ENCODE results near the gene UTP18. TPM values are rescaled to one million over a fixed set of nuclear protein-coding genes. Genes with fewer than 3 reads are reported as not detected.
"Not testable (repeated sequence)": the region's sequence is repeated elsewhere in the genome, so short reads cannot be mapped to it uniquely, and the experiment has no call there.

UTP18 gene
- total RNA-seq, 1 donor from 2014 or later = 15.9 TPM

DNA sequence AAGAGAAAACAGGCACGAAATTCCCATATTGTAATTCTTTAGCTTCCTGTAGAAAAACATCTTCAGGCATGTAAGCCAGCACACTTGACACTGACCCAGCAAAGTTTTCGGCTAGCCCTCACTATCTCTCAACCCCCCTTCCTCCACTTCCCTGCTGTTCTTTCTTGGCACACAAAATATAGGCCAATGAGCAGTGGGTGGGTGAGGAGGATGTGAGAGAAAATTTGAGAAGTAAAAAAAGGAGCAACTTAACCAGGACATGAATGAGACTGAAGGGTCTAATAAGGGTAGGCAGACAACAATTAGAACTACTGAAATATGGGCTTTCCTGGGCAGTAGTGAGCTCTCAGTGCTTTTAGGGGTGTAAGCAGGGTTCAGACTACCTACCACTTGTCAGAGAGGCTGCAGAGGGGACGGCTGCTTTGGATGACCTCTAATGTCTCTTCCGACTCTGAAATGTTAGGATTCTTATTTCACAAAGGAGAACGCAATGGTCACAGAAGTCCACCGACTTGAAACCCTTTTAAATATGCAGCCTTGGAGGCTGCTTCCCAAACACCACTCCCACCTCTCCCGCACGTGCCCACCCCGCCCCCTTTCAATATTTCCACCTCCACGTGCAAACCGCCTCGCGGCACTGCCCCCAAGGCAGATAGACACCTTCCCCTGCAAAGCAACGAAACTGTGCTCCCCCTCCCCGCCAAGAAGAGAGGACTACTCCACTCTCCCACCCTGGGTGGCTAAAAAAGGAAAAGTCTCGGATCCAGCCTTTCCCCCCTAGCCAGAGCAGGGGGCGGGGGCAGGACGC is 1.4 kb upstream of the UTP18 start:
- peak; percentile 39 for DNase-seq (ENCODE audit: low spot score)

DNA sequence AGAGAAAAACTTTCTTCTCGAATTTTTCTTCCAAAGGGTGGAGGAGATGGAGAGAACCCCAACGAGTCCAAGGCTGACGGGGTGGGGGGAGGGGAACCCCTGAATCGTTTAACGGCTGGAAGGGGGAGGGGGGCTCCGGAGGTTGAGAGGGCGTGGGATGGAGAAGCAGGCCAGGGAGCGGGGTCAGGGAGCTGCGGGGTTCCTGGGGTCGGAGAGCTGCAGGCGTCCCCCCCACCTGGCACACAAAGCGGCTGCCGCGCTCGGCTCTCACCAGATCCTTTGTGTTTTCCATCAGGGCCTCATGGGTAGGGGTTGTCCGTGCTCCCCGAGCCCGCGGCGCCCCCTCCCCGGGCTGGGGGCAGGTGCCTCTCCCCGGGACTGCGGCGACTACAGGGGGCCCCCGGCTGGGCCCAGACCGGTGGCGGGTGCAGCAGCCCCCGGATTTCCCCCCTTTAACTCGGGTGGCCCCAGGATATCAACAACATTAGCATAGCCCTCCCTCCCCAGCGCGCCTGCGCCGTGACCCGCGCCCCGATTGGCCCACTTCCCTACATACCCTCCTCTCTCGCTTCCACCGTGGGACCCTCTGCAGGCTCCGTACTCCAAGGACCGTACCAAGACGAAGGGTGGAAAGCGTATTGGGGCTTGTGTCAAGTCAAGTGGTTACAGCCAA is 646 bp upstream of the UTP18 start, which contains the start of gene MBTD1:
Gene MBTD1 (minus strand): TSS at position 486 of the 673 bp plus-strand sequence. CDS start 34,888 bp downstream, outside the sequence.
- DNase-seq (ENCODE audit: low spot score) = peak; percentile 99

GRCh38 chr17:51261024-51261963 is 948 bp downstream of the UTP18 start:
- DNase-seq (ENCODE audit: low spot score) = peak; percentile 20

GRCh38 chr17:51263006-51263405 is 2.7 kb downstream of the UTP18 start:
- no peak for DNase-seq (ENCODE audit: low spot score)

DNA sequence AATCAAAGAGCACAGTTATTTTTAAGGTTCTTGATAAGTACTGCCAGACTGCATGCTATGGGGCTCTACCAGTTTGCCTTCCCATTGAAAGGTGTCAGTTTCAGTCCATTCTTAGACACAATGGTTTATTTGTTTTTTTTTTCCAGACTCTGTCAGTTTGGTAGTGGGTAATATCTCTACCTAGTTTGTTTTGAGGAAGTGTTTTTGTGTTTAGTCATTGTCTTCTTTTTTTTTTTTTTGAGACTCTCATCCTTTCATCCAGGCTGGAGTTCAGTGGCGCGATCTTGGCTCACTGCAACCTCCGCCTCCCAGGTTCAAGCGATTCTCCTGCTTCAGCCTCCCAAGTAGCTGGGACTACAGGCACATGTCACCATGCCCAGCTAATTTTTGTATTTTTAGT is 4.1 kb downstream of the UTP18 start:
- DNase-seq (ENCODE audit: low spot score) = not testable (repeated sequence)

GRCh38 chr17:51269991-51270390 is 9.6 kb downstream of the UTP18 start:
- no peak for DNase-seq (ENCODE audit: low spot score)

GRCh38 chr17:51270636-51271035 is 10.3 kb downstream of the UTP18 start:
- DNase-seq (ENCODE audit: low spot score) = no peak

- no peak for DNase-seq (ENCODE audit: low spot score)
Observed at GRCh38 chr17:51272812-51273211, 12.5 kb downstream of the UTP18 start.

DNA sequence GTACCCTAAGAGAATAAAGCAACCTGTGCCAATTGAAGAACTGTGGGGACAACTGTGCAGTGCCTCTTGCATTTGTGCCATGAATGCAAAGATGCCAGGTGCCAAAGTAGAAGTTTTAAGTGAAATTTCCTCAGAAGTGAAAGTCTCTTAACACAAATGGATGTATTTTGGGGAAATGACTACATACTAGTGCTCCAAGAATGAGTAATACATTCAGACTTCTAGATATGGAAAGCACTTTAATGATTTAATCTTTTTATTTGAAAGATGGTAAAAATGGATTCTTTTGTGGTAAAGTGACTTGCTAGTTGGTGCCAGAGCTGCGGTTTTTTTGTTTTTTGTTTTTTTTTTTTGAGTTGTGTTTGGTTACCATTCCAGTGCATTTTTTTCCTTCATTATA is 15.0 kb downstream of the UTP18 start:
- DNase-seq (ENCODE audit: low spot score) = no peak

GRCh38 chr17:51279183-51279582 is 18.8 kb downstream of the UTP18 start:
- no peak for DNase-seq (ENCODE audit: low spot score)

DNA sequence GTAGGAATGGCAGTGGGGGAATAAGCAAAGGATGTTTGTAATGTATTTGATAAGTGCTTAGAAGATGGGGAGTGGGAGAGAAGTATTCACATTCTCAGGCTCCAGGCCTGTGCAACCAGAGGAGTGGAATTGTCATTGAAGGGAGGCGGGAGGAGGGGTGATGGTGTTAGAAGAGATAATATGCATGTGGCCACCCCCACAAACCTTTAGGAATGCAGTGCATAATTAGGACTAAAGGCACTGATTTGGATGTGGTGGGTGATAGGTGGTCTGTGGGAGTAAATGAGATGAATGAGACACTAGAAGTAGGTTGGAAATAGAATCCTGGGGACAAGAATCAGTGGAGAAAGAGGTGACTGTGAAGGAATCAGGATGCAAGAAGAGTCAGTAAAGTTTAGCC is 27.1 kb downstream of the UTP18 start:
- DNase-seq (ENCODE audit: low spot score) = no peak

DNA sequence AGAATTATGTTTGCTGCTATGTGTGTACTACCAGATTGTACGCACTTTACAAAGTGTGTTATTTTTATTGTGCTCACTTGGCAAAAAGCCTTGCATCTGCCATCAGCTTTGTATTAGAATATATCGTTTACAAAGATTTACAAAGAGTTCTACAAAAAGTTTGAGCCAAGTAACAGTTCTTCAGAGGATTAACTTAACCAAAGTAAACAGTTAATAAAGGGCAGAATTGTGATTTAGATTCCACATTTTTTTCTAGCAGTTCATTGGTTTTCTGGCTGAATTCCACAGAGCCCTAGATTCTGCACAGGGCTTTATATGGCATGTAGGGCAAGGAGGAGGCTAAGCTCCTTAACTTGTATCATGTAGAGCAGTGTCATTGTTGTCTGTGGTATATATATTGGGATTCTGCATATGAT is 29.4 kb downstream of the UTP18 start:
- DNase-seq (ENCODE audit: low spot score) = peak; percentile 10

DNA sequence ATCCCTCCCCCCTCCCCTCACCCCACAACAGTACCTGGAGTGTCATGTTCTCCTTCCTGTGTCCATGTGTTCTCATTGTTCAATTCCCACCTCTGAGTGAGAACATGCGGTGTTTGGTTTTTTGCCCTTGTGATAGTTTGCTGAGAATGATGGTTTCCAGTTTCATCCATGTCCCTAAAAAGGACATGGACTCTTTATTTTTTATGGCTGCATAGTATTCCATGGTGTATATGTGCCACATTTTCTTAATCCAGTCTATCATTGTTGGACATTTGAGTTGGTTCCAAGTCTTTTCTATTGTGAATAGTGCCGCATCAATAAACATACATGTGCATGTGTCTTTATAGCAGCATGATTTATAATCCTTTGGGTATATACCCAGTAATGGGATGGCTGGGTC is 34.0 kb downstream of the UTP18 start:
- not testable (repeated sequence) for DNase-seq (ENCODE audit: low spot score)

DNA sequence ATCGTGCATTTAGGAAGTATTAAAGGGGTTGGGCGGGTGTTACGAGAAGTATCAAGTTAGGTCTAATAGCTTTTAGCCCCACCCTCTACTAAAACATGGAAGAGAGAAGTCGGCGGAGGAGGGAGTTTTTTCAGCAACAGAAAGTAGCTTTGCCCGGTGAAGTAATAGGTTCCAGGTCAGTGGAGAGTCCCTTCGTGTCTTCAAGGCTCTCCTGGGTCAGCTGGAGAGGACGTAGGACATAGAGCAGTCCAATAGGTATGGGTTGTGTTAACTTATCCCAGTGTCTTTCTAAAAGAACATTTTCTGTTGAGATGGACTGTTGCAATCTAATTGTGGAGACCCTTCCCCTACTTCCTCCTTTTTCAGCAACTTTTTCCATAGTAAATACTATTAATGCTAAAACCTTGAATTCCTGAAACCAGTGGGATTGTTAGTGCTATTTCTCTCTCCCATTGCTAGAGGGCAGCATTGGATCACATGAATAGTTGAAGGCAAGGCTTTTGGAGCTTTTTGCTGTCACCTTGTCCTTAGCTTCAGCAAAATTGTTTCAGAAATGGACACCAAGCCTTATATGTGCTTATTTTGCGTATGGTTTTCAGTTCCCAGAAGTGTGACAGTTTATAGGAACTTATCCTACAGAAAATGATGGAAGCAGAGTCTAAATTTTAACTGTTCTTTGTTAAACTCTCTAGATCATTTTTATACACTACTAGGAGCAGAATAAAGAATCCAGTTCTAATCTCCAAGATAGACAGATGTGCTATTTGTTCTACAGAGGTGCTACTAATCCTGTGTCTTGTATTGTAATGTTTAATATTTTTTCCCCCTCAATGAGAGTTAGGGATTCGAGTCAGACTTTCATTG is 38.4 kb downstream of the UTP18 start:
- DNase-seq (ENCODE audit: low spot score) = peak; percentile 40

DNA sequence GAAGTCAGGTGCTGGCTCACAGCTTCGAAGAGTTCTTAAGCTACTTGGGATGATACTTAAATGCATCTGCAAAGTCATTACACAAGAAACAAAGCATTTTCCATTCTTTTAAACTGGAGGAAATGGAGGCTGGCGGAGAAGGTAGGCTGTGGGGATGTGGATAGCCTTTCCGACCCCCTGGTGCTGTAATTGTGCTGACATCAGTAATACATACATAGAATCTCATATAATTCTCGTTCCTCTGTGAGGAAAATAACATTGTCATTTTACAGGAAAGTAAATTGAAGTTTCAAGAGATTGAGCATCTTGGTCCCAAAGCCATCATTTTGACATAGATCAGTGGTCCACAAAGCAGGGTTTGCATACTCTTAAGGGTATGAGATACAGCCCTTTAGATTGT is 39.5 kb downstream of the UTP18 start:
- DNase-seq (ENCODE audit: low spot score) = no peak

GRCh38 chr17:51305182-51305581 is 44.8 kb downstream of the UTP18 start:
- DNase-seq (ENCODE audit: low spot score) = no peak

DNA sequence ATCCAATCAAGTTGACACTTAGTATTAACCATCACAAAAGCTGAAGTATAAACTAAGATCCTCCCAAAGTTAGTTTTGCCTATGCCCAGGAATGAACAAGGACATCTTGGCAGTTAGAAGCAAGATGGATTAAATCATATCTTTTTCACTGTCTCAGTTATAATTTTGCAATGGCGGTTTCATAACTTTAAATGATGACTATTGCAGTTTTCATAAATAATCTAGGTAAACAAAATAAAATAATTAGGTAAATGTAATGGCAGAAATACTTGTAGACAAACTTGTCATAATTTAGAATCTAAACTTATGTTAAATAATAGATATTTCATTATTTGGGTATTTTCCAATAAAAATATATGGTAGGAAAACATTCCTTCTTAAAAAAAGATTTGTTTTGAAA is 51.7 kb downstream of the UTP18 start:
- not testable (repeated sequence) for DNase-seq (ENCODE audit: low spot score)

GRCh38 chr17:51319186-51319585 is 58.8 kb downstream of the UTP18 start:
- no peak for DNase-seq (ENCODE audit: low spot score)

- peak; percentile 13 for DNase-seq (ENCODE audit: low spot score)
Observed at GRCh38 chr17:51322390-51323029, 62.2 kb downstream of the UTP18 start.

DNA sequence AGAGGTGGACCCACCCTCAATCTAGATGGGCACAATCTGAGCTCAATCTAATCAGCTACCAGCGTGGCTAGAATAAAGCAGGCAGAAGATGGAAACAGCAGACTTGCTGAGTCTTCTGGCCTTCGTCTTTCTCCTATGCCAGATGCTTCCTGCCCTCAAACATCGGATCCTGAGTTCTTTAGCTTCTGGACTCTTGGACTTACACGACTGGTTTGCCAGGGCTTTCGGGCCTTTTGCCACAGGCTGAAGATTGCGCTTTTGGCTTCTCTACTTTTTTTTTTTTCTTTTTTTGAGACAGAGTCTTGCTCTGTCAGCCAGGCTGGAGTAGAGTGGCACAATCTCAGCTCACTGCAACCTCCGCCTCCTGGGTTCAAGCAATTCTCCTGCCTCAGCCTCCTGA is 65.1 kb downstream of the UTP18 start:
- no peak for DNase-seq (ENCODE audit: low spot score)

Measured in umbilical cord (tissue), 2 donors.